Left lung (tissue), 10 donors: ENCODE results near the gene TBX3. TPM values are rescaled to one million over a fixed set of nuclear protein-coding genes. Genes with fewer than 3 reads are reported as not detected.

Experiments used
- ATAC-seq: fragments of 200-7000 bp; cut with Tn5 transposase; one replicate; pipeline ENCODE4 v1.9.1; 2020; ENCODE audit warnings: moderate library complexity
- DNase-seq, 4 donors: peaks; one replicate each; pipeline ENCODE4 v3.0.0-alpha.2; 2013 to 2020
- H3K27ac ChIP-seq, 2 donors: fragments of 200-600 bp; sonication (generic) in 1 of 2; one replicate each; pipeline versions ENCODE4 v1.5.0 to v1.8.0; 2020 to 2021
- H3K27me3 ChIP-seq, 2 donors: fragments of 200-600 bp; sonication (generic) in 1 of 2; one replicate each; pipeline versions ENCODE4 v1.5.0 to v1.8.0; 2020 to 2021
- H3K36me3 ChIP-seq, 2 donors: fragments of 200-600 bp; sonication (generic) in 1 of 2; one replicate each; pipeline versions ENCODE4 v1.5.0 to v1.8.0; 2020 to 2021
- H3K4me1 ChIP-seq, 2 donors: fragments of 200-600 bp; one replicate each; pipeline ENCODE4 v1.8.0; 2021
- H3K4me3 ChIP-seq, 2 donors: fragments of 200-600 bp; sonication (generic) in 1 of 2; one replicate each; pipeline versions ENCODE4 v1.5.0 to v1.8.0; 2020 to 2021; ENCODE audit warnings: mild to moderate bottlenecking in 1 of 2
- H3K9me3 ChIP-seq, 2 donors: fragments of 200-600 bp; sonication (generic) in 1 of 2; one replicate each; pipeline versions ENCODE4 v1.5.0 to v1.8.0; 2020 to 2021
- CTCF ChIP-seq, 2 donors: fragments of 200-600 bp; sonication (generic) in 1 of 2; IDR thresholded peaks; one replicate each; pipeline versions ENCODE4 v1.5.0 to v1.8.0; 2021; ENCODE audit warnings: antibody characterized with exemption in 2 of 2
- intact Hi-C, 2 donors: fragments of 100-400 bp; cut with DNase I; formaldehyde crosslinking; loops; one replicate each; pipeline versions ENCODE4 v1.11.2 to v1.14.2; 2022
- polyA plus RNA-seq, 6 donors: library from polyadenylated mRNA; unstranded; fragments of 120-200 nt; gene quantifications; one replicate each; pipeline ENCODE4 v1.2.1, GENCODE V29; 2013; ENCODE audit not compliant: insufficient read length in 6 of 6
- total RNA-seq, 2 donors: library from RNA; stranded (reverse); fragmentation: NEBNext Ultra II Directional; extraction: Animal tissue kit (Norgen Biotek cat#: 25700); gene quantifications; one replicate each; pipeline ENCODE4 v1.2.1, GENCODE V29; 2021
- donor health status: DM: no; HTN: yes; CAD: no.
- donor health status: DM: no; HTN: no; CAD: no.

TBX3 gene
- total and polyA plus RNA-seq, 8 donors: 28.3 to 109 (median 104) TPM

- intact Hi-C loops: no loop called here
Observed at GRCh38 chr12:114670291-114670980, 13.5 kb downstream of the TBX3 start.

GRCh38 chr12:114669401-114670290, 14.3 kb downstream of the TBX3 start:
- intact Hi-C loops: loop anchor here in 1 of 2 donors (5.0 kb wide), 1 partner anchor 1083 kb away; no protein-coding TSS in a partner anchor
- peaks cover 0 to 8% of the 10 kb centered on the region in 2 donors for H3K36me3 ChIP-seq
- ATAC-seq: peak; percentile 4
- peak overlapping the region in 1 of 2 donors; percentile 29 for H3K4me3 ChIP-seq
- H3K4me1 ChIP-seq: peaks cover 4 to 14% of the 10 kb centered on the region in 2 donors
- peaks cover 56 to 100% of the 10 kb centered on the region in 2 donors for H3K27me3 ChIP-seq
- no peak for DNase-seq
- H3K9me3 ChIP-seq: no peaks in the 10 kb centered on the region
- peak overlapping the region; percentile 72 to 87 for H3K27ac ChIP-seq
- no peak for TF ChIP-seq CTCF (IDR thresholded peaks at IDR 0.05)

More at GRCh38 chr12:114670291-114670980, 13.5 kb downstream of the TBX3 start:
- no peak for TF ChIP-seq CTCF (IDR thresholded peaks at IDR 0.05)
- H3K27ac ChIP-seq: peak overlapping the region; percentile 72 to 87
- no peak for ATAC-seq
- peaks cover 4 to 14% of the 10 kb centered on the region in 2 donors for H3K4me1 ChIP-seq
- H3K9me3 ChIP-seq: no peaks in the 10 kb centered on the region
- H3K27me3 ChIP-seq: peaks cover 58 to 98% of the 10 kb centered on the region in 2 donors
- peak overlapping the region in 1 of 2 donors; percentile 40 for H3K4me3 ChIP-seq
- DNase-seq: no peak
- peaks cover 0 to 8% of the 10 kb centered on the region in 2 donors for H3K36me3 ChIP-seq

DNA sequence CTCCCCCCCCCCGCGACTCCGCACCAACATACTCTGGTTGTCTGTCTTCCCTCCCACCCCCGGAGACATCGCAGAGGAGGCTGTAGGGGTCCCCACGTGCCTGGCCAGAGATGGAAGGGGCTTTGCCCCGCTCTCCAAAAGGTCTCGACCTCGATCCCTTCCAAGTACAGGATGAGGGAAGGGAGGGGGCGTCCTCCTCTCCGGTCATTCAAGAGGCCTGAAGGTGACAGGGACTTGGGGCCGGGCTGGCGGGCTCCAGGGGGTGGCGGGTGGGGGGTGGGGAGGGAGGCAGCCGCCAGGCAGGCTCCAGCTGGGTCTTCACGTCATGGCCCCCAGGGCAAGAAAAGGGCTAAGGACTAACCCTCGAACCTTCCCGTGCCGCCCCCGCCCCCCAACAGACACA, 15.1 kb downstream of the TBX3 start:
- peaks cover 4 to 14% of the 10 kb centered on the region in 2 donors for H3K4me1 ChIP-seq
- peak overlapping the region; percentile 72 to 87 for H3K27ac ChIP-seq
- H3K36me3 ChIP-seq: peaks cover 0 to 3% of the 10 kb centered on the region in 2 donors
- intact Hi-C loops: loop anchor here in 1 of 2 donors (5.0 kb wide), 1 partner anchor 1083 kb away; no protein-coding TSS in a partner anchor
- ATAC-seq: no peak
- DNase-seq: no peak
- peaks cover 48 to 100% of the 10 kb centered on the region in 2 donors for H3K27me3 ChIP-seq
- H3K9me3 ChIP-seq: no peaks in the 10 kb centered on the region
- no peak for TF ChIP-seq CTCF (IDR thresholded peaks at IDR 0.05)
- peak overlapping the region; percentile 15 to 29 for H3K4me3 ChIP-seq

- Histone ChIP-seq H3K36me3 (no peaks in the 10 kb centered on the region), H3K27ac (peak overlapping the region; percentile 72 to 87), H3K4me3 (peak overlapping the region; percentile 15 to 29), H3K27me3 (peaks cover 43 to 100% of the 10 kb centered on the region in 2 donors), H3K9me3 (no peaks in the 10 kb centered on the region), H3K4me1 (peaks cover 4 to 14% of the 10 kb centered on the region in 2 donors)
- peak; percentile 42 for TF ChIP-seq CTCF (IDR thresholded peaks at IDR 0.05)
- DNase-seq (peak; percentile 64 to 86 (median 82)), ATAC-seq (peak; percentile 89)
- intact Hi-C loops: loop anchor here in 1 of 2 donors (5.0 kb wide), 1 partner anchor 1084 kb away; no protein-coding TSS in a partner anchor
Observed at GRCh38 chr12:114668151-114668885, 15.7 kb downstream of the TBX3 start.
